ENCODE measurements around the gene MYRFL.
"Not testable (repeated sequence)": the region's sequence is repeated elsewhere in the genome, so short reads cannot be mapped to it uniquely, and the experiment has no call there.

MYRFL gene

DNA sequence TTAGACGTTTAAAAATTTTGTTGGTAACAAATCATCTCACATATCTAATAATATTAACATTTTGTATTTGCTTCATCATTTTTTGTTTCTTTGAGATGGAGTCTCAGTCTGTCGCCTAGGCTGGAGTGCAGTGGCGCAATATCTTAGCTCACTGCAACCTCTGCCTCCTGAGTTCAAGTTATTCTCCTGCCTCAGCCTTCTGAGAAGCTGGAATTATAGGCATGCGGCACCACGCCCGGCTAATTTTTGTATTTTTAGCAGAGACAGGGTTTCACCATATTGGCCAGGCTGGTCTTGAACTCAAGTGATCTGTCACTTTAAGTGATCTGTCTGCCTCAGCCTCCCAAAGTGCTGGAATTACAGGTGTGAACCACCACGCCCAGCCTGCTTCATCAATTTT, 169.1 kb downstream of the MYRFL start:
- not testable (repeated sequence) for DNase-seq

- DNase-seq: no peak
Observed at GRCh38 chr12:69994724-69995173, 169.7 kb downstream of the MYRFL start.

GRCh38 chr12:69996241-69996640, 171.2 kb downstream of the MYRFL start:
- no peak for DNase-seq

DNA sequence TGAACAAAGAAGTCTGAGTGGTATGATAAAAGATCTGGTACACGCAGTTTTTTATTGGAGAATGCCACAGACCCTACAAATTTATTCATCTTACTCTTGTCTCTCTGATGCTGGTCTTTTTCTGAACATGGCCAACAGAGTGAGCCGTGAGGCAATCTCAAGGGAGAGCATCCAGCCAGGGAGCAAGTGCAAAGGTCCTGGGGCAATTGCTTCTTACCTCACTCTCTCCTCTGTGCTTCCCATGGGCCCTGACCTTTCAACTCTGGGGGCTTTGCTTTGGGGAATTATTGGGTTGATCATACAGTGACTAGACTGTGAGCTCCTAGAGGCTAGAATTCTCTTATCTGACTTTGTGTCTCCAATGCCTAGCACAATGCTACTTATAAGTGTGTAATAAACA, 171.7 kb downstream of the MYRFL start:
- no peak for DNase-seq

DNA sequence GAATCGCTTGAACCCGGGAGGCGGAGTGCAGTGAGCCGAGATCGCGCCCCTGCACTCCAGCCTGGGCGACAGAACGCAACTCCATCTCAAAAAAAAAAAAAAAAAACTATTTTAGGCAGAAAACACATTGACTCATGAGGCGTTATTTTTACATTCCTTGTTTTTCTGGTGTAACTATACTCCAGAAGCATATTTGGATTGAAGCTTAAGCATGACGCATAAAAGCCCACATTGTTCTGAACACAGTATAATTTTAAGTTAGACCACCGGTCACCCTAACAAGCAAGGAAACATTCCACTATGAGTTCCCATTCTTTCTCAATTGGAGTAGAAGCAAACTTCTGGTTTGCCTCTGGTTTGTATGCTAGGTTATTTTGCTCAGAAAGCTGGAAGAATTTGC, 173.0 kb downstream of the MYRFL start:
- DNase-seq: no peak

DNA sequence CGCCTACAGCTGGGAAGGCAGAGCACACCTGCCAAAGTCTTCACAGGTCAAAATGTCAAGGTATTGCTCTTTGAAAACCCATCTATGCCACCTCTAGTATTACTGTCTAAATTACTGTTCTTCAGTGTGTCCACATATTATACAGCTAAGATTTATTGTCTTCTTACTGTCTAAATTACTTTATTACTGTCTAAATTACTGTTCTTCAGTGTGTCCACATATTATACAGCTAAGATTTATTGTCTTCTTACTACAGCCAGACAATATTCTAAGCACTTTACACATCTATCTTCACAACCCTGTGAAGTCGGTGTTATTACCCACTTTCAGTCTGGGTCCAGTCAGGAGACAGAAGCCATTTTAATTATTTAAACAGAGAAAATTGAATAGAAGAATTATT, 173.9 kb downstream of the MYRFL start:
- DNase-seq: no peak

DNA sequence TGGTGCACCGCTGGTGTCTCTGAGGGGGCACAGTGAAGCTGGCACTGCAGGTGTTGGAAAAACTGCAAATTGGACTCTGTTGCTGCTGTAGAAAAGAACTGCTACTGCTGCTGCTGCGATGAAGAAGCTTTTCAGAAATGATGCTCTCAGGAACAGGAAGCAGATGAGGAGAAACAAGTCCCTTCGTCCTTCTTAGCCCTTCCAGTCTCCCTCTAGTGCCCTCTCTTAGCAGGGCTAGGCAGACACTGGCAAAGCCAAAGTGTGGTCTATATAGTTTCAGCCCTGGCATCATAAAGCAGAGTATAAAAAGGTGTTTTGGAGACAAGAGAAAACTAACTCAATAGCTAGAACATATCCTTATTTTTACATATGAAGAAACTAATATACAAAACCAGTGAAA, 174.5 kb downstream of the MYRFL start:
- no peak for DNase-seq

DNA sequence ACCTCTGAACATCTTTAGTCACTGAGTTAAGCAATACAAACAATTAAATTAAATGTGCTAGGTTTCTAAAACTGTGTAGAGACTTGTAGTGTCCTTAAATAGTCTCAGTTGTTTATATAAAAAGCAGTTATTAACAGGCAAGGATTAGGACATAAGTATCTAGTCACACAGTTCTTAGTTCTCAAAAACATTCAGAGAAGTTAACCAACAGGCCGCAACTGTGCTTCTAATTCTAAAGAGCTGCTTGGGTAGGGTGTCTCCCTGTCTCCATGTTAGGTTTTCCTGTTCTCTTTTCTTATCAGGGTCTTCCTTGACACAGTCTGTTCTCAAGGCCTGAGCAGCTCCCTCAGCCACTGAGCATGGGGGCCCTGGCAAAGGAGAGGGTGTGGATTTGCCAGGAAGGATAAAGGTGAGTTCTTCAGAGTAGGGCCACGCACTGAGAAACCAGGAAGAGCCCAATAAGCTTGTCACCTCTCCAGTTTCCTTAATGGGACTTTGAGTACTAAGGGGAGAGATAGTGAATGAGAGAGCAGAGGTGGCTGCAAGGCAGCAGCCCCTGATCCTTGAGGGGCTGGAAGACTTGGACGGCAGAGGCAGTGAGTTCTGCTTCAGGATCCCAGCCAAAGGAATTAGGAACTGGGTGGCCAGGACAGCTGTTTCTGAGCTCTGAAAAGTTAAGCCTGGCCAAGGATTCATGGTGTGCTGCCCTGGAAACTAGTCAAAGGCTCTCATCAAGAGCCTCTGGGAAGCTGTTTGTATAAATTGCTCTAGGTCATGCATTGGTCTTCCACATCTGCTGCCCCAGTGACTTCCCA, 177.3 kb downstream of the MYRFL start:
- no peak for DNase-seq

DNA sequence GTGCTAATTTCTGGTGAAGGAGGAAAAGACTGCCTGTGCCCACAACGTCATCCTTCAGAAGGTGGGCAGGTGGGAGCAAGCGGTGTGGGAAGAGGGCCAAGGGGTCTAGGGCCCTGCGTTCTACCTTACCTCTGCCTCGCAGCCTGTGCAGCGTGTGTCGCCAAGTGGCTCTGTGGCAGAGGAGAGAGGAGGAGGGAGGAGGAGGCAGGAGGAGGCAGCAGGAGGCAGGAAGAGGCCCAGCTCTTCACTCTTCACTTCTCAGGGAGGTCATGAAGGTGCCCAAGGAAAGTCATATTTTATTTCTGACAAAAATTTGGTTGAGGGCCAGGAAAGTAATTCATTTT, 177.9 kb downstream of the MYRFL start:
- no peak for DNase-seq

DNA sequence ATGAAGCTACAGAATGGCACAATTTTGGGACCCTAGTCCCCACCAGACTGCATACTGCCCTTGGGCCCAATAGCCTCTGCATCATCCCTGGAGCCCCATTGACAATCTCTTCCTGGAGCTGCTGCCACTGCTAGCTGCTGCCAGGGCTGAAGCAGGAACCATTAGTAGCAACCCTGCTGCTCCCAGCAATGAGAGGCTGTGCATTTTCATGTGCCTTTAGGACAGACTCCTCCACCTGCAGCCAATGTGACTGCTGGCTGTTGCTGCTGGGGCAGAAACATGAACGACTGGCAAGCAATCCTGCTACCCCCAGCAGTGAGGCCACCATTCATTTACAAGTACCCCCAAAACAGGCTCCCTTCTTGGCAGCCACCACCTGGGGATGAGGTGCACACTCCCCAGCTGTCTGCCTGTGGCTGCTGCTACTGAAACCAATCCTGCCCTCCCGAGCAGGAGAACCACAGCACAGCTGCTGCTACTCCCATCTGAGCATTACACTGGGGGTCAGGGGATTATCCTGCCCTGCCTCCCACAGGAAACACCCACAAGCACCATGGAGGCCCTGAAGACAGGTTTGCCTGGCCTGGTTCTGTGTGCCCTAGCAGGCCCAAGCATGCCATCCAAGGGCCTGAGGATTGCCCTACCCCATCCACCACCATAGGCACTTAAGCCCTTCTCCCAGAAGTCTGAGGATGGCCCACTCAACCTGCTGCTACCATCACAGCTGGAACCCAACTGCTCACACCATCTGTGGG, 181.0 kb downstream of the MYRFL start:
- DNase-seq: no peak

- DNase-seq: no peak
Observed at GRCh38 chr12:70006619-70006973, 181.6 kb downstream of the MYRFL start.

GRCh38 chr12:70007687-70008086, 182.7 kb downstream of the MYRFL start:
- DNase-seq: no peak
